H4 (cell line): ENCODE measurements around the gene HSDL2. TPM values are rescaled to one million over a fixed set of nuclear protein-coding genes. Genes with fewer than 3 reads are reported as not detected.

ENCODE experiments used
- DNase-seq: peaks from one replicate; pipeline ENCODE4 v3.0.0-alpha.2; 2015; ENCODE audit warnings: low spot score
- total RNA-seq: library from RNA; depleted of rRNA; stranded (reverse); fragments of >200 nt; shearing (Covaris generic); gene quantifications from 2 replicates; pipeline ENCODE4 v1.2.3, GENCODE V29; 2014

Gene HSDL2
- total RNA-seq, 1 experiment from 2014 or later: 45.6 TPM

GRCh38 chr9:112446526-112446925, 66.6 kb downstream of the HSDL2 start:
- DNase-seq: no peak

GRCh38 chr9:112447283-112447761, 67.4 kb downstream of the HSDL2 start:
- DNase-seq: no peak

DNA sequence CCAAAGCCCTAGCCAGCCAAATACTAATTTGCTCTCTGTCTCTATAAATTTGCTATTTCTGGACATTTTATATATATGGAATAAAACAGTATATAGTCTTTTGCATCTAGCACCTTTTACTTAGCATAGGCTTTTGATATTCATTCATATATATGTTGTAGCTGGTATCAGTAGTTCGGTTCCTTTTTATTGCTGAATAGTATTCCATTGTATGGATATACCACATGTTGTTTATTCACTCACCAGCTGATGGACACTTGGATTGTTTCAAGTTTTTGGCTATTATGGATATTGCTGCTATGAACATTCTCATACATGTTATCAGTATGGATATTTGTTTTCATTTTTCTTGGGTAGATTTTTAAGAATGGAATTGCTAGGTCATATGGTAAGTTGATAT, 82.9 kb downstream of the HSDL2 start:
- no peak for DNase-seq

GRCh38 chr9:112465352-112465751, 85.4 kb downstream of the HSDL2 start:
- no peak for DNase-seq

GRCh38 chr9:112472996-112473395, 93.1 kb downstream of the HSDL2 start:
- DNase-seq: no peak

- DNase-seq: no peak
Observed at GRCh38 chr9:112473986-112474385, 94.1 kb downstream of the HSDL2 start.

DNA sequence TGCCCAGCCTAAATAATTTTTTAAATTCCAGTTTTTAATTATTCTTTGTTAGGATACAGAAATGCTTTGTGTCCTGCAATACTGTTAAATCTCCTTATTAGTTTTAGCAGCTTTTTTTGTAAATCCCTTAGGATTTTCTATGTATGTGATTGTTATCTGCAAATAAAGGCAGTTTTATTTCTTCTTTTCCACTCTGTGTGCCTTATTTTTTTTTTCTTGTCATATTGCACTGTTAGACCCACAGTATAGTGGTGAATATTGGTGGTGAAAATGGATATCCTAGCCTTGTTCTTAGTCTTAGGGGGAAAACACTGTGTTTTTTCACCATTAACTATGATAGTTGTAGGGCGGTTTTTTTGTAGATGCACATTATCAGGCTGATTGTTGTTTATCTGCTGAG, 95.4 kb downstream of the HSDL2 start:
- DNase-seq: no peak

- DNase-seq: no peak
Observed at GRCh38 chr9:112477330-112477729, 97.4 kb downstream of the HSDL2 start.

- no peak for DNase-seq
Observed at GRCh38 chr9:112479221-112479620, 99.3 kb downstream of the HSDL2 start.

DNA sequence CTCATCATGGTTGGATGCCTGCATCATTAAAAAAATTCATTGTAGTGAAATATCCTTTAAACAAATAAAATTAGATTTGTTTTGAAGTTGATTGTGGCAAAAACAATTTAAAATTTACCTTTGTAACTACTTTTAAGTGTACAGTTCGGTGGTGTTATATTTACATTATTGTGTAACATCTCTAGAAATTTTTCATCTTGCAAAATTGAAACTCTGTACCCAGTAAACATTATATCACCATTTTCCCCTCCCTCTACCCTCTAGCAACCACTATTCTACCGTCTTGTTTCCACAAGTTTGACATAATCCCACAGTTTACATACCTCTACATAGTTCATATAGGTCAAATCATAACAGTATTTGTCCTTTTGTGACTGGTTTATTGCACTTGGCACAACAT, 104.7 kb downstream of the HSDL2 start:
- DNase-seq: no peak

GRCh38 chr9:112485574-112485973, 105.7 kb downstream of the HSDL2 start:
- no peak for DNase-seq

DNA sequence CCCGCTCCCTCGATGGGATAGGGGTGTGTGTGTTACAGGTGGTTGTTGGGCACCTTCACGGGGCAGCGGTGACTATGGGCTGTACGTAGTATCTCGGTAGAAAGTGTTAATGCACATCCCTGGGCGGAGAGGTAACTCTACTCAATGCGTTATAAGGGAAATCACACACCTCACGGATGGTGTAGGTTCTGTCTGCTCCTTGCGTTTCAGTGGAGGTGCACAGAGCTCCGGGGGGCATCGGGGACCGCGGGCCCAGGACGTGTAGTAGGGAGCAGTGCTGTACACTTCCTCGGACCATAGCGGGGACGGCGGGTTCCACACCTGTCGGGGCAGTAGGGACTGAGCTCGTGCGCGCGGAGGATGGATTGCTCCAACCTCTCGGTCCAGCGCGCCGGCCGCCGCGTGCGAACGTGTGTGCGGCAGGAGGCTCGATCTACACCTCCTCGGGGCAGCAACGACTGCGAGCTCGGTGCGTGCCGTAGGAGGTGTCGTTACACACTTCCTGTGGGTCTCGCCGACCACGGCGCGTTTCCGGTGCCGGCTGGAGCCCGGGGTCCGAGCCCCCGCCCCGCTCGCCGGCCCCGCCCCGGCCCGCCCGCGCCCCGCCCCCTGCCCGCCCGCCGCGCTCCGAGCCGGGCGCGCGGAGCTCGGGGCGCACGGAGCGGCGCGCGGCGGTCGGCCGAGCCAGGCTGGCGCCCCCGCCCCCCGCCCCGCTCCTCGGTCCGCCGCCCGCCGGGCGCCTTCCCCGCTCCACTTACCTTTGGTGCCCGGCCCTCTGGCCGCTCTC, 106.5 kb downstream of the HSDL2 start, which contains the start of gene KIAA1958:
Gene KIAA1958 (plus strand): TSS at position 607 of the 787 bp plus-strand sequence. CDS start 87,254 bp downstream, outside the sequence.
- DNase-seq: peak; percentile 86

GRCh38 chr9:112487008-112487798, 107.3 kb downstream of the HSDL2 start:
- peak; percentile 24 for DNase-seq

GRCh38 chr9:112487799-112488340, 108.0 kb downstream of the HSDL2 start:
- no peak for DNase-seq

- DNase-seq: no peak
Observed at GRCh38 chr9:112489039-112489546, 109.2 kb downstream of the HSDL2 start.

DNA sequence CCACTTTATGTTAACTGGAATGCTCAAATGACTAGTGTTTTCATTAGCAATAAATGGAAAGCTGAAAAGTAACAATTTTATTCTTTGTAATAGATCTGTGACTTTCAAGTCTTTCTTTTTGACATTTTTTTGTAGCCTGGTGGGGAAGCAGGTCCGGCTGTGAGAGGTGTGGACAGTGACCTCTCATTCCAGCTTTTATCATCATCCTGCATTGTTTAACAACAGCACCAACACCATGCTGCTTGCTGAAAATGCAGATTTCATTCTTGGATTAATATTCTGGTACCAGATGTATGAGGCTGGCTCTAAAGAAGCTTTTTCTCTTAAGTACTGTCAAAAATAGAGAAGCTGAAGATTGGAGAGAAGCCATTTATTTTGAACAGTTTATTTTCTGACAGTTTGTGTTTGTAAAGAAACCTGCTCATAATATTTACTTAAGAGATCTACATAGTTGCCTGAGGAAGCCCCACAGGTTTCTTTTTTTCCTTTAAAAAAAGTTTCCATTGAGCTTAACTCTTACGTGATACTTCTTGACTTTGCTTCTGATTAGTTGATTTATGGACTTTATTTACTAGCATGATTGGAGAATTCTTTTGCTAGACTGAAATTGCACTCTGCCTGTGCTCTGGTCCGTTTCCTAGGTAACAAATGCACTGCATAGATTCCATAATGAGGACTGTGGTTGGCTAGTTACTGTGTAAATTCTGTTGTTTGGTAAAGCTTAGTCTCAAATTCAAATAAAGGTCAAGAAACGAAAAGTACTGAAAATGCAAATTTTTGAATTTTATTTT, 110.2 kb downstream of the HSDL2 start:
- DNase-seq: no peak

GRCh38 chr9:112493393-112494137, 113.7 kb downstream of the HSDL2 start:
- DNase-seq: no peak

DNA sequence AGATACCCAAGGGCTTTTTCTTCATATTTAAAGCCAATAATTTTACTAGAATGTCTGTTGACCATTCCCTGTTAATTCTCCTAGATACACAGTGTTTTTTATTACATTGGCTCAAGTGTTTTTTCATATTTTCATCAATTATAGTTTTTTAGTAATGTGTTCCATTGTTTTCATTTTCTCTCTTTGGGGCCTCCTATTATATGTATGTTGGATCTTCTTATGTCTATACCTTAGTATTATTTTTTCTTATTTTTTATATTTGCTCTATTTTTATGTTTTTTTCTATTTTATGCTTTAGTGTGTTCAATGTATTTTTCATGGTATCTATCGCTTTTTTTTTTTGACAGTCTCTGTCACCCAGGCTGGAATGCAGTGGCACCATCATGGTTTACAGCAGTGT, 114.2 kb downstream of the HSDL2 start:
- no peak for DNase-seq

DNA sequence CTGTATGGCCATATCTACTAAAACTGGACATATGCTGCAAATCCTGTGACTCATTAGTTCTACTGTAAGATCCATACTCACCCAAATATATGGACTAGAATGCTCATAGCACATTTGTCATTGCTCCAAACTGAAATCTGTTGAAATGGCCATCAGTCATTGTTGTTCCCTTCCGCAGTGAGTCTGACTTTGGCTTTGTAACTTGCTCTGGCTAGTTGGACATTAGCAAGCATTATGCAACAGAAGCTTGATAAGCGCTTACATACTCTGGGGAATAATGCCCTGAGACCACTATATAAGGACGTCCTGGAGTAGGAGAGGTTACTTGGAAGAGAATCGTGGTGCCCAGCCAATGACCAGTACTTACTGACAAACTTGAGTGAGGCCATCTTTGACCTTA, 115.7 kb downstream of the HSDL2 start:
- no peak for DNase-seq

GRCh38 chr9:112496074-112496722, 116.3 kb downstream of the HSDL2 start:
- DNase-seq: no peak
